GM08714 (cell line): Measurements from ENCODE around the gene CTXND1.

Experiments
- H3K4me3 ChIP-seq: fragments of 200-500 bp; sonication (Bioruptor generic); 2 replicates; pipeline ENCODE4 v1.5.1; 2014; ENCODE audit warnings: mild to moderate bottlenecking, low read length, inconsistent platforms
- ZNF274 ChIP-seq: IDR thresholded peaks from 2 replicates; pipeline ENCODE4 v1.6.1; 2012; ENCODE audit warnings: mild to moderate bottlenecking, low read depth, low read length

Gene CTXND1

DNA sequence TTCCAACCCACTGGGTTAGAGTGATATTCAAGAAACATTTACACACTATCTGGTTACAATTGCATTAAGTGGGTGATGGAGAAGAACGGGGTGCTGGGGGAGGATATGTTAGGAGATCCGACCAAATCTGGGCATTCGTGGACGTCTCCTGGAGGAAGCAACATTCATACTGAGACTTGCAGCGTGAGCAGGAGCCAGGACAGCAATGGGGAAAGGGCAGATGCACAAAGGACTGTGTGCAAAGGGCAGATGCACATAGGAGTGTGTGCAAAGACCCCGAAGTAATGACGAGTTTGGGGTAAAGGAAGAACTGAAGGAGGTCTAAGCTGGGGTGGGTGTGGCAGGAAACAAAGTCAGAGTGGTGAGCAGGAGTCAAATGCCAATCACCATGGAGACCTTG, 16.1 kb upstream of the CTXND1 start:
- TF ChIP-seq ZNF274: no peak
- no peak overlapping the region for H3K4me3 ChIP-seq

DNA sequence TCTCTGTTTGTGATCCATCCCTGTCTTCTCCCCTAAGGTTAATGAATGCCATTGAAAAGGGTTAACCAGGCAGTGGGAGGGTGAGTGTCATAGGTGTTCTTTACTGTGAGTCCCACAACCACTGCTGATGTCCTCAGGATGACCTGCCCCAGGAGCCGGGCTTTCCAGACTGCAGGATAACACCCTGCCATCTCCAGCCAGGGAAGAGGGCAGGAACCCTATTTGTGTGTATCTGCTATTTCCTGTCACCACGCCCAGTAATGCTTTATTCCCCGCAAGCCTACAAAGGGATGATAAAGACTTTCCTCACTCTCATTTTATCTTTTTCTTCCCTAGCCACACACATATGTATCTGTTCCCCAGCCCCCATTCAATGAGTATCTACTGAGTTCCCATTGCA, 15.6 kb upstream of the CTXND1 start:
- no peak overlapping the region for H3K4me3 ChIP-seq
- no peak for TF ChIP-seq ZNF274

DNA sequence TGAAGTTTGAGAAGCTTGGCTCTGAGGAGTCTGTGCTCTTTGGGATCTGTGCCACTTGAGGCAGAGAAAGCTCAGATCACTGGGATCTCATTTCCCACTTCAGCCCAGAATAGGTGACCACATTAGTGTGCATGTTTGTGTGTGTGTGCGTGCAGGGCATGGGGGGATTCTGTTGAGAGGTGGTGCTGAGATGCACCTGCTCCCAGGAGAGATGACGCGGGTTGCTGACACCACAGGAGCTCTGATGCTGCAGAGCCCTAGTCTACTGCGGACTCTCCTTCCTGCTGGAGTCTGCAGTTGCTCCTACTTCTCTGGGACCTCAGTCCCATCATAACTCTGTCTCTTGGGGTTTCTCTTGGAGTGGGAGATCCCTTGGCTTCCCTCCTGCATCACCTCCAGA, 14.7 kb upstream of the CTXND1 start:
- TF ChIP-seq ZNF274: no peak
- H3K4me3 ChIP-seq: no peak overlapping the region

DNA sequence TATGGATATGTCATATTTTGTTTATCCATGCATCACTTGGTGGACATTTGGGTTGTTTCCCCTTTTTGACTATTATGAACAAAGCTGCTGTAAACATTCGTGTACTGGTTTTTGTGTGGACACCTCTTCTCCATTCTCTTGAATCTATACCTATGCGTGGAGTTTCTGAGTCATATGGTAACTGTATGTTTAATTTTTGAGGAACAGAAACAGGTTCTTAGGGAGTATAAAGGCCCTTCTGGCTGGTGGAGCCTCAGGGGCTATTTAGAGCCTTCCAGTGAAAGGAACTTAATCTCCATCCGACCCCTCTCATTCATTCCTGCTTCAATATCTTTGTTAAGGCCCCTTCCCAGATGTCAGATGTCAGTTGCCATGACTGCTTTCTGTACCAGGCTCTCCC, 14.1 kb upstream of the CTXND1 start:
- TF ChIP-seq ZNF274: no peak
- no peak overlapping the region for H3K4me3 ChIP-seq

DNA sequence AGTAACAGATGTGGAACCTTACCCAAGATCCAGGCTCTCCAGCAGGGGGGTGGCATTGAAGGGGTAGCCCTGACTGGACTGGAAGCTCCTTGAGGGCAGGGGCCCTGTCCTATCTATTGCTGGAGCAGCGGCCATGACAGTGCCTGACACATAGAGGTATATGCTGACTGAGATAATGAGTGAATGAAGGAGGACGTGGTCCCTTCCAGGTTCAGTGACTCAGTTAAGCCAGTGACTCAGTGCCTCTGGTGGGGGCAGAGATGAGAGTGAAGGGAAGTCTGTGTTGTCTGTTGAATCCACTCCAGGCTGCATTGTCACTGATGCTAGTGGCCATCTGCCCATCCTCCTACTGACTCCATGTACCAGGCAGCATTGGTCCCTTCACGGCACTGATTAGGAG, 13.0 kb upstream of the CTXND1 start:
- H3K4me3 ChIP-seq: no peak overlapping the region
- TF ChIP-seq ZNF274: no peak

DNA sequence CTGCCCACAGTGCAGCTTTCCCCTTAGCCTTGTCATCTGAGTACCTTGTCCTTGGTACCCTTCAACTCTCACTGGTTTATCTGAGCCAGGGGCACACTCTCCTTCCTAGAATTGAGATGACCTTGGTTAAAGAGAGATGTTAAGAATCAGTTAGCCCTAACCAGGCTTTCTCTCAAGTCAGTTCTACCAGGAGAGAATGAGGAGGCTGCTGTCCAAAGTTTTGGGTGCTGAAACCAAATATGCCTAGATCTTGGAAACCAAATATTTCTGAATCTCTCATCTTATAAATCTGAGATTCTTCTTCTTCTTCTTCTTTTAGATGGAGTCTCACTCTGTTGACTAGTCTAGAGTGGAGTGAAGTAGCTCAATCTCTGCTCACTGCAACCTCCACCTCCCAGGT, 12.0 kb upstream of the CTXND1 start:
- TF ChIP-seq ZNF274: no peak
- H3K4me3 ChIP-seq: no peak overlapping the region

DNA sequence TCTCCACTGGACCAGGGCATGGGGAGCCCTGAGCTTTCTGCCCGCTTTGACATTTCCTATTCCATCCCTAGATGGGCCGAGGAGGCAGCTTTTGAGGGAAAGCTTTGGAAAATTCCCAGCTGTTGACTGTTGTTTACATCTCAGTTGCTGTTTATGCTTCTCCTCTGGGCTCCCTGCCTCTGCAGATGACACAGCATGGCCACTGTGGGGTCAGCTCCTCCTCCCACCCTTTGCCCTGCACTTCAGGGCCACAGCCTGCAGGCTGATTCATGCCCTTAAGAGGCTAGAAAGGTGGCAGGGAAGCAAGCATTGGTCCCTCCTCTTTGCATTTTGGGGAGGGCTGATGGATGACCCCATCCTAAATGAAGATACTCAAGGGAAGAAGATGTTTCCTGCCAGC, 8.5 kb upstream of the CTXND1 start:
- no peak for TF ChIP-seq ZNF274
- no peak overlapping the region for H3K4me3 ChIP-seq

DNA sequence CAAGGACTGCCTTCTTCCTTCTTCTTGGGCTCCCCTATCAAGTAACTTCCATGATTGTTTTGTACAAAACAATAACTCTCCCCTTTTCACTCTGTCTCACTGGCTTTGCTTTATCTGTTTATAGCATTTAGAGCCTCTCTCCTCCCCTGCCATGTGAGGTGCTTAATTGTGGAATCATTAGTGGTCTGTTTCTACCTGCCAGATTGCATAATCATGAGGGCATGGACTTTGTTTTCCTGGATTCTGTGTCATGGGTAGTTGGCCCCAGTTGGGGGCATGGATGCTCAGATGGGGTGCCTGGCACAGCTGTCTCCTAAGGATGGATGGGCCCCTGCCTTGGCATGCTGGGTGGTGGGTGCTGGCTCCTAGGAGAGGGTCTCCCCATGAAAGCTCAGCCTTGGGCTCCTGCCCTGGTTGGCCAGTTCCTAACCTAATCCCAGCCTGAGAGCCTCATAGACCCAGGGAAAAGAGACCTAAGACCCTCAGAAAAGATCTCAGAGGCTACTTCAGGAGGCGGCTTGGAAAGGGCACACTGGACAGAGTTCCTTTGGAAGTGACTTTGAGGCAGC, 8.0 kb upstream of the CTXND1 start:
- TF ChIP-seq ZNF274: no peak

DNA sequence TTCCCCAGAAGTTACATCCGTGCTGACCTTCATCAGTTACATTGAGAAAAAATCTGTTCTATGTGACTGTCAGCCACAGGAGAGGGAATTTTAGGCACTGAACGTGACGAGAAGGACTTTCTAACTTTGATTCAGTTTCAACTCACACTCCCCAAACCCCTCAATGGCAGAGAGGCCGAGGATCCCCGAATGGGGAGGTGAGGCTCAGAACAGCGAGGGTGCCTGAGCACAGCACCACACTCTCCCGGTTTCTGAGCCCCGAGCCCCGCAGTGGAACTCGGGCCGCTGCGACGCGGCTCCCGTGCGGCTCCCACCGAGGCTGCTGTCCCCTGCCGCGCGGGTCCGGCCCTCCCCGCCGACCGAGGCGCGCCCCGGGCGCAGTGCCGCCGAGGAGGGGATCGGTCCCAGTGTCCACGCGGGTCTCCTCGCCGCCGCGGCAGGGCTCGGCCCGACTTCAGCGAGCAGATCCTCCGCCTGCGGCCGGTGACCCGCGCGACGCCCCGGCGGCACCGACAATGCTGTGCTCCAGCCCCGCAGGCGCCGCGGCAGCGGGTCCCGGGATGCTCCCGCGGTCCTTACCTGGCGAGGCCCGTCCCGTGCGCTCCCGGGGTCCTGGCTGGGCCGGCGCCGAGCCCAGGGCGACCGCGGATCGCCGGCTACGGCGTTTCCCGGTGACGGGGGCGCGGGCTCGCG, 439 bp downstream of the CTXND1 start:
- TF ChIP-seq ZNF274: no peak
- H3K4me3 ChIP-seq: peak overlapping the region; percentile 14; the same call in 1 of the 2 replicates

More for the DNA sequence above, 8.0 kb upstream of the CTXND1 start:
- H3K4me3 ChIP-seq: no peak overlapping the region

DNA sequence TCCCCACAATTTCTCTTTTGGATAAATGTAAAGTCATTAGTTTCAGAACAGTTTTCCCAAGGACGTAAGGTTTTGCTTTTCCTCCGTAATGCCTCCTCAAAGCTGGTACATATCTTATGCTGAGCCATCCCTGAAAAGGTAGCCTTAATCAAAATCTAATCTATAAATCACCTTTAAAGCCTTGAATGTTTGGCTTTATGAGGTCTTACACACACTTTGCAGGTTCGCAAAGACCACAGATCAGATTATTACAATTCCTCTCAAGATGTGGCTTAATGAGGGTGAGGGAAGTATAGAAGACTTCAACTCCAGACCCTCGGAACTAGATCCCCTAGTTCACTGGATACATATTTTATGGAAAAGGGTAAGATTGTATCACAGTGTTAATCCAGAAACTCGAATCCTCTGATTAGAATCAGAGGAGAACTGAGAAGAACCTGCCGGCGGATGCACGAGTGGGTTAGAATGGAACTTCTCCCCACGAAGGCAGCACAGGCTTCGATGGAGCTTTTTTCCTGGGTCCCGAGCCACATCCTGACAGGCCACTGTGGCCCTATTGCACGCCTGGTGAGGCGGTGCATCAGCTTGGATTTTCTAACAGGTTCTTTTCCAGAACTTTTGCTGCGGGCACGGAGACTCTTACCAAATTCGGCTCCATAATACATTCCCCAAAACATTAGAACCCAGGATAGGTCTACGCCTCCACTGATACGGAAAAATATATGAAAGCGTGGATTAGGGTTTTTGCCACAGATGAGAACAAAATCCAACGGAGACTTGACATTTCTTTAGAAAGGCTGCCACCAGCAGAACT, 1.2 kb downstream of the CTXND1 start:
- TF ChIP-seq ZNF274: no peak
- H3K4me3 ChIP-seq: no peak overlapping the region

DNA sequence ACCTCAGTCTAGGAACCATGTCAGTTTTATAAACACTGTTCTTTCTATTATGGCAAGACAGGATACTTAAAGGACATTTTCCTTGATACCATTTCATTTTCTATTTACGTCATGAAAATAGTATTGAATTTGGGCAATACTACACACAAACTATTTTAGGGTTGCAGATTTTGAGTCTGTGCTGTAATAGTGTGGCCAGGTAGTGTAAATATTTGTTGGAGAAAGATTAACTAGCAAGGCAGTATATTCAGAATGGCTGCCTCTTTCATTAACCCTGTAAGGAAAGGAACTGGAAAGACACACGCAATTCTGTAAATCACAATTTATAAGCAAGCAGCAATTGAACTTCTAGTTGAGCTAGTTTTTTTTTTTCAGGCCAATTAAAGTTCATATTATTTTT, 2.0 kb downstream of the CTXND1 start:
- H3K4me3 ChIP-seq: no peak overlapping the region
- no peak for TF ChIP-seq ZNF274

DNA sequence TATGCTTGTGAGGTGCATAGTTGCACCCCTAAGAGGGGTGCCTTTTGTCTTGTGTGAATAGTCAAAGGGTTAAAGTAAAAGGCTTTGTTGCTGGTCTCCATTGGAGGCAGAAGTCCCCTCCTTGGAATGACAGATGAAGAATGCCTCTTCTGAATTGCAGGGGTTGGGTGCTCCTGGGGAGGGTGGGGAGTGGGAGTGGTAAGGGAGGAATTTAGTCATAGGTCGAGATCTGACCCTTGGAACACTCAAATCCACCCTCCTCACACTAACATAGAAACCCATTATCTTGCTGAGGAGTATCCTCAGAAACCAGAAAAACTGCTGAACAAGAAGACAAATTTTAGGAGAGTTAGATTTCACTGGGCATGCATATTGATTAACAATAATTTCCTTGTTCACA, 4.7 kb downstream of the CTXND1 start:
- H3K4me3 ChIP-seq: no peak overlapping the region
- TF ChIP-seq ZNF274: no peak

DNA sequence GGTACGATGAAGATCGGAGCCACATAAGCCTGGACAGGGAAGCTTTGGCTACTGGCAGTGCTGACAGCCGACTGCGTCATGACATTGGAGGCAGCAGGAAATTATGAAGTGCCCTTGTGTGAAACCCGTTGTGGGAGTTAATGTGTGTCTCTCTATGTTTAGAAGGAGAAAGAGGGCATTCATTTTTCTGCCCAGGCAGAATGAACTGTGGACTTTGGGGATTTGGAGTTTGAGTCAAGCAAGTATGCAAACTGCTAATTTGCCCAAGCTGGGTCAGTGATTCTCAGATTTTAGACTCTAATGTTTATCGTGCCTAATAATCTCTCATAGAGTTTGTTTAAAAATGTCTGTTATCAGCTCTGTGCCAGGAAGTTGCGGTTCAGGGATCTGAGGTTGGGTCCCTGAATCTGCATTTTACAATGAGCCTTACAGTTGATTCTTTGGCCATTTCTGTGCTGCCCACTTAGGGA, 5.6 kb downstream of the CTXND1 start:
- TF ChIP-seq ZNF274: no peak
- H3K4me3 ChIP-seq: no peak overlapping the region

DNA sequence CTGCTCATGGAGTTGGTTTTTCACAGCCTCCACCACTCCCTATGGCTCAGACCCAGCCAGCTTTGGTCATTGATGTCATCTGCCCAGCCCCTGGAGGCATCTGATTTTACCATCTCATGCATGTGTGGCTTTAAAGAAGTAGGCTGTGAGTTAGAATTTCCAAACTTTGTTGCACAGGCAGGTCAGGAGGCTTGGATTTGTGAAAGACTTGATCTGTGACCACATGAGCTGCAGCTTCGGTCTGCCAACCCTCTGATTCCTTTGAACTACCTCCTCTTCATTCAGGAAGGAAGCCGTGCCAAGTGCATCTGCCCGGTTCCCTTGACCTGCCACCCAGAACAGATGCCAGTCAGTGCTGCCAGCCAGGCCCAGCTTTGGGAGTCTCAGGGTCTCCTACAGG, 9.2 kb downstream of the CTXND1 start:
- no peak overlapping the region for H3K4me3 ChIP-seq
- no peak for TF ChIP-seq ZNF274
